ENCODE data around the gene UPF2. TPM values are rescaled to one million over a fixed set of nuclear protein-coding genes. Genes with fewer than 3 reads are reported as not detected.
A peak's percentile ranks its signal among the peaks of the same experiment; 100 is the strongest.

Gene UPF2
- total RNA-seq, 1 donor from 2014 or later, result 26.4 TPM

GRCh38 chr10:11880151-11881029, 162.2 kb downstream of the UPF2 start:
- no peak for DNase-seq (ENCODE audit: low spot score in 2 of 2, unreplicated experiment in 2 of 2)
- no peak for TF ChIP-seq CTCF (IDR thresholded peaks at IDR 0.05; ENCODE audit: unreplicated experiment)
- Mint-ChIP-seq H3K4me1 (peaks cover 40% of the 10 kb centered on the region), H3K27me3 (ENCODE audit: low read depth) (no peaks in the 10 kb centered on the region), H3K4me3 (no peak overlapping the region), H3K36me3 (no peaks in the 10 kb centered on the region), H3K27ac (peak overlapping the region; percentile 79), H3K9me3 (no peaks in the 10 kb centered on the region)

- H3K4me1 Mint-ChIP-seq, result peaks cover 48% of the 10 kb centered on the region
- H3K27me3 Mint-ChIP-seq (ENCODE audit: low read depth), result no peaks in the 10 kb centered on the region
- H3K4me3 Mint-ChIP-seq, result no peak overlapping the region
- H3K36me3 Mint-ChIP-seq, result no peaks in the 10 kb centered on the region
- no peaks in the 10 kb centered on the region for H3K9me3 Mint-ChIP-seq
- peak overlapping the region; percentile 79 for H3K27ac Mint-ChIP-seq
- DNase-seq (ENCODE audit: low spot score in 2 of 2, unreplicated experiment in 2 of 2), result no peak
- no peak for TF ChIP-seq CTCF (IDR thresholded peaks at IDR 0.05; ENCODE audit: unreplicated experiment)
These were observed 163.1 kb downstream of the UPF2 start for GRCh38 chr10:11879387-11880094.

- no peaks in the 10 kb centered on the region for H3K36me3 Mint-ChIP-seq
- peaks cover 56% of the 10 kb centered on the region for H3K4me1 Mint-ChIP-seq
- DNase-seq (ENCODE audit: low spot score in 2 of 2, unreplicated experiment in 2 of 2), result no peak
- no peaks in the 10 kb centered on the region for H3K9me3 Mint-ChIP-seq
- TF ChIP-seq CTCF (IDR thresholded peaks at IDR 0.05; ENCODE audit: unreplicated experiment), result no peak
- no peaks in the 10 kb centered on the region for H3K27me3 Mint-ChIP-seq (ENCODE audit: low read depth)
- H3K4me3 Mint-ChIP-seq, result no peak overlapping the region
- H3K27ac Mint-ChIP-seq, result peak overlapping the region; percentile 70
These were observed 163.8 kb downstream of the UPF2 start for GRCh38 chr10:11878776-11879175.

- DNase-seq (ENCODE audit: low spot score in 2 of 2, unreplicated experiment in 2 of 2), result no peak
- Mint-ChIP-seq H3K27me3 (ENCODE audit: low read depth) (no peaks in the 10 kb centered on the region), H3K27ac (peak overlapping the region; percentile 99), H3K9me3 (no peaks in the 10 kb centered on the region), H3K36me3 (no peaks in the 10 kb centered on the region), H3K4me1 (peaks cover 67% of the 10 kb centered on the region), H3K4me3 (no peak overlapping the region)
- no peak for TF ChIP-seq CTCF (IDR thresholded peaks at IDR 0.05; ENCODE audit: unreplicated experiment)
These were observed 165.1 kb downstream of the UPF2 start for GRCh38 chr10:11877591-11877905.

DNA sequence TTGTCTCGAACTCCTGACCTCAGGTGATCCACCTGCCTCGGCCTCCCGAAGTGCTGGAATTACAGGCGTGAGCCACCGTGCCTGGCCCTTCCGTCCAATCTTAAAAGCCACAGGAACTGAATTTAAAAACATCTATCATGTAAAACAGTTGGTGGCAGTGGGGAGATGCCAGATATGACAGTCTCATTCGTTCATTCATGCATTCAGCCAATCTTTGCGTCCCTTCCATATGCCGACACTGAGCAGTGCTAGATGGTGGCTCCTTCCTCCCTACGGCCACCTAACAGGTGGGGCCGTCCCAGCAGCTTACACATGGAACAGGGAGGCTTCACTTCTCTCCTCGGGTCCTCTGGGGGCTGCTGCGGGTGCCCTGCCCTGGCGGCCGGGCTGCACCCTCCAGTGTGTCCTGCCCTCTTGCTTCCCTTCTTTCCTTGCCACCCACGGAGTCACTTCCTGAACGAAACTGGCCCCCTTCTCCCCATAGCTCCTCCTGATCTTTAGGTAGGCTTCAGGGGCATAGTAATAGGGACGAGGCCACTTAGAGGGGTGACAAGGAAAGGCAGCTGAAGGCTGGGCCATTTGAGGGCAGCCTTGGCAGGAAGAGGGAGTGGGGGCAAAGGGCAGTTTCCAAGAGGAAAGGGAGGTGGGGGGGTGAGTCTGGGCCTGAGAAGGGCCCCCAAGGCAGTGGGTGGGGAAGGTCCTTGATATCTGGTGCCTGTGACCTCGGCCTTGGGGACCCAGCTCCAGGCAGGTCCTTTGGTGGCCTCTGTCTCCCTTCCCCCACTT, 165.6 kb downstream of the UPF2 start:
- no peak for DNase-seq (ENCODE audit: low spot score in 2 of 2, unreplicated experiment in 2 of 2)
- no peaks in the 10 kb centered on the region for H3K36me3 Mint-ChIP-seq
- H3K4me3 Mint-ChIP-seq, result no peak overlapping the region
- H3K27ac Mint-ChIP-seq, result peak overlapping the region; percentile 99
- no peak for TF ChIP-seq CTCF (IDR thresholded peaks at IDR 0.05; ENCODE audit: unreplicated experiment)
- H3K4me1 Mint-ChIP-seq, result peaks cover 70% of the 10 kb centered on the region
- no peaks in the 10 kb centered on the region for H3K9me3 Mint-ChIP-seq
- H3K27me3 Mint-ChIP-seq (ENCODE audit: low read depth), result no peaks in the 10 kb centered on the region

All from mesothelial cell of epicardium (in vitro differentiated cells).